Erythroblast (primary cell): ENCODE results near the gene PSME1.

Experiments
- GATA1 ChIP-seq: IDR thresholded peaks from 2 replicates; pipeline ENCODE4 v1.6.1; 2011; ENCODE audit warnings: low read depth, mild to moderate bottlenecking, control low read depth, low read length, moderate library complexity
- POLR2A ChIP-seq: IDR thresholded peaks from 2 replicates; pipeline ENCODE4 v1.6.1; 2011; ENCODE audit warnings: mild to moderate bottlenecking, low read length

DNA sequence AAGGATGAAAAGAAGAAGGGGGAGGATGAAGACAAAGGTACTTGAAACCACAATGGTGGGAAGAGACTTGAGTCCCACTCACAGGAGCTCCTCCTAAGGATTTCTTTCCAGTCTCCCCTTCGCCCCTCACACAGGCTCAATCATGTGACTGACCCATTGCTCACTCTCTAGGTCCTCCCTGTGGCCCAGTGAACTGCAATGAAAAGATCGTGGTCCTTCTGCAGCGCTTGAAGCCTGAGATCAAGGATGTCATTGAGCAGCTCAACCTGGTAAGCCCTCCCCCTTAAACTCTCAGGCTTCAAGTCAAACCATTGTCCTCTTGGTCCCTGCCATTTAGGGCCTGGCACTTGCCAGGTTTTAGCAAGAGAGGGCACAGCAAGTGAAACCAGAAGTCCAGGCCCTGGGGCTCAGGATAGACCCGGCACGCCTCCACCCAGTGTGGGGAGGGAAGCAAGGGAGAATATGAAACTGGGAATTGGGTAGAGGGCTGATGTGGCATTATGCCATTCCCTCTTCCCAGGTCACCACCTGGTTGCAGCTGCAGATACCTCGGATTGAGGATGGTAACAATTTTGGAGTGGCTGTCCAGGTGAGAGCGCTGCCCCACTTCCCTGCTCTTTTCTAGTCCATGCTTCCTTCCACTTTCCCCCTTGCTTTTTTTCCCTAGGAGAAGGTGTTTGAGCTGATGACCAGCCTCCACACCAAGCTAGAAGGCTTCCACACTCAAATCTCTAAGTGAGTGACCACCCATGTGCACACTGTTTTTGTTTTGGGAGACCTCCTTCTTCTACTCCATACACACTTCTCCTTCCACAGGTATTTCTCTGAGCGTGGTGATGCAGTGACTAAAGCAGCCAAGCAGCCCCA, 1.8 kb downstream of the PSME1 start:
- TF ChIP-seq POLR2A: no peak
- no peak for TF ChIP-seq GATA1
